ENCODE data around the gene PWWP2A.

Gene PWWP2A

GRCh38 chr5:160042671-160043070, 76.6 kb downstream of the PWWP2A start:
- Histone ChIP-seq H3K9ac (ENCODE audit: low read length) (no peak overlapping the region), H3K4me3 (ENCODE audit: low read depth in 1 of 2, low read length in 2 of 2) (no peak overlapping the region), H3K27ac (ENCODE audit: low read depth, low read length) (no peak overlapping the region), H3K27me3 (ENCODE audit: control insufficient read depth in 1 of 2, insufficient read depth in 2 of 2, low read length in 2 of 2) (no peaks in the 10 kb centered on the region), H3K4me1 (ENCODE audit: insufficient read depth, low read length) (no peaks in the 10 kb centered on the region), H3K36me3 (ENCODE audit: insufficient read depth, low read length) (peaks cover 14% of the 10 kb centered on the region), H3K9me3 (ENCODE audit: low read length) (no peaks in the 10 kb centered on the region)

Measured in muscle layer of colon (tissue), 2 donors.